Spleen (tissue), 11 donors: Measurements from ENCODE around the gene WDFY4. TPM values are rescaled to one million over a fixed set of nuclear protein-coding genes. Genes with fewer than 3 reads are reported as not detected.

ENCODE experiments used
- DNase-seq: peaks from one replicate; pipeline ENCODE4 v3.0.0-alpha.2; 2020
- H3K27ac ChIP-seq, 8 donors: fragments of 200-600 bp; sonication (generic) in 7 of 8; 1 replicate in 4 of 8; 2 replicates in 4 of 8; pipeline versions ENCODE4 v1.5.0 to v1.8.0; 2016 to 2021; ENCODE audit warnings: inconsistent platforms in 4 of 8, mild to moderate bottlenecking in 4 of 8, moderate library complexity in 1 of 8
- H3K27me3 ChIP-seq, 7 donors: fragments of 200-600 bp; sonication (generic) in 6 of 7; replicated peaks in 1 of 7; 1 replicate in 4 of 7; 2 replicates in 3 of 7; pipeline versions ENCODE4 v1.5.0 to v1.8.0; 2016 to 2021; ENCODE audit warnings: inconsistent platforms in 3 of 7, mild to moderate bottlenecking in 1 of 7
- H3K36me3 ChIP-seq, 6 donors: fragments of 200-600 bp; sonication (generic) in 5 of 6; 1 replicate in 4 of 6; 2 replicates in 2 of 6; pipeline versions ENCODE4 v1.5.0 to v1.8.0; 2016 to 2021; ENCODE audit warnings: inconsistent platforms in 2 of 6
- H3K4me1 ChIP-seq, 6 donors: fragments of 200-600 bp; sonication (generic) in 5 of 6; 1 replicate in 3 of 6; 2 replicates in 3 of 6; pipeline versions ENCODE4 v1.5.0 to v1.8.0; 2016 to 2021; ENCODE audit warnings: inconsistent platforms in 3 of 6
- H3K4me3 ChIP-seq, 8 donors: fragments of 200-600 bp; sonication (generic) in 7 of 8; 1 replicate in 4 of 8; 2 replicates in 4 of 8; pipeline versions ENCODE4 v1.5.0 to v1.8.0; 2016 to 2021; ENCODE audit warnings: inconsistent platforms in 4 of 8, mild to moderate bottlenecking in 4 of 8, moderate library complexity in 2 of 8
- H3K9me3 ChIP-seq, 8 donors: fragments of 200-600 bp; sonication (generic) in 7 of 8; 1 replicate in 4 of 8; 2 replicates in 4 of 8; pipeline versions ENCODE4 v1.5.0 to v1.8.0; 2016 to 2021; ENCODE audit warnings: inconsistent platforms in 4 of 8
- POLR2A ChIP-seq, 3 donors: fragments of 450-650 bp; IDR thresholded peaks; one replicate each; pipeline ENCODE4 v1.5.1; 2017; ENCODE audit warnings: antibody characterized with exemption in 3 of 3, mild to moderate bottlenecking in 1 of 3
- POLR2AphosphoS5 ChIP-seq, 3 donors: sonication (generic); formaldehyde crosslinking; IDR thresholded peaks; one replicate each; pipeline ENCODE4 v1.5.1; 2017; ENCODE audit warnings: antibody characterized with exemption in 3 of 3
- WGBS, 5 donors: extraction: QIAGEN DNeasy Blood & Tissue Kit in 3 of 5; methylation state at CpG; one replicate each; pipeline versions ENCODE4 v1.1.5 to v1.1.7; 2013 to 2018; 5-methylcytosine and 5-hydroxymethylcytosine counted together
- intact Hi-C: fragments of 100-400 bp; cut with DNase I; formaldehyde crosslinking; loops from one replicate; pipeline ENCODE4 v1.15.0; 2023; ENCODE audit warnings: low total_unique reads
- polyA plus RNA-seq, 3 donors: library from polyadenylated mRNA; stranded (reverse); fragments of 200-250 nt; gene quantifications; one replicate each; pipeline ENCODE4 v1.2.1, GENCODE V29; 2013
- total RNA-seq, 7 donors: library from RNA; depleted of rRNA in 3 of 7; stranded (reverse); fragments of >200 nt in 3 of 7; fragmentation: NEBNext Ultra II Directional in 4 of 7; extraction: Animal tissue kit (Norgen Biotek cat#: 25700) in 4 of 7; gene quantifications; one replicate each; pipeline versions ENCODE4 v1.1.0 to v1.2.1, GENCODE V29; 2016 to 2021
- TF ChIP-seq, protein P1 (sequence below), 11 experiments: fragments of 200-600 bp in 7 of 11; fragments of 450-650 bp in 4 of 11; sonication (generic) in 4 of 11; IDR thresholded peaks in 8 of 11; conservative IDR thresholded peaks in 3 of 11; 1 replicate in 7 of 11; 2 replicates in 4 of 11; pipeline versions ENCODE4 v1.4.0 to v1.8.0; 2016 to 2021; ENCODE audit warnings: antibody characterized with exemption in 11 of 11, inconsistent platforms in 4 of 11, mild to moderate bottlenecking in 1 of 11
- donor health status: healthy with polysubstance abuse.
- donor health status: DM: no; HTN: no; CAD: no; lungs with moderate emphysema.
- donor health status: DM: no; HTN: no; CAD: no.
- donor health status: Bipolar disorder and iron deficiency.
- donor health status: healthy.
- donor health status: DM: no; HTN: no; CAD: no.
- donor health status: DM: yes; HTN: yes; CAD: no.

The WDFY4 gene
- total and polyA plus RNA-seq, 10 donors: 31.7 to 120 (median 88.9) TPM

DNA sequence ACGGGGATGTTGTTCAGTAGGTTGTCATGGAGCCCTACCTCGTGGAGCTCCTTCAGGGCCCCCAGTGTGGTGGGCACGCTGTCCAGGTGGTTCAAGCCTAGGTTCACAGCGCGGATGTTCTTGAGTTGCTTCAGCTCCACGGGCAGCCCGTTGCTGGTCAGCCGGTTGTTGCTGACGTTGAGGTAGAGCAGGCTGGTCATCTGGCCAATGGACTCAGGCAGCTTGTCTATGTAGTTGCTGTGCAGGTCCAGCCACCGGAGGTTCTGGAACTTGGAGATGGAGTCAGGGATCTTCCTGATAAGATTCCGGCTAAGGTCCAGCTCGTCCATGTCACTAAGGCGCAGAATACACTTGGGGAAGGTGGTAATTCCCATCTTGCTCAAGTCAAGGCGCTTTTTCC lies 229.0 kb downstream of the WDFY4 start:
- DNase-seq: no peak
- TF ChIP-seq POLR2AphosphoS5 (IDR thresholded peaks at IDR 0.05) (no peak), POLR2A (IDR thresholded peaks at IDR 0.05) (no peak)
- H3K27me3 ChIP-seq: peaks cover 0 to 4% (median 0%) of the 10 kb centered on the region in 7 donors
- intact Hi-C loops: no loop called here
- H3K9me3 ChIP-seq: no peaks in the 10 kb centered on the region
- peaks cover 0 to 85% (median 8%) of the 10 kb centered on the region in 6 donors for H3K36me3 ChIP-seq
- H3K4me1 ChIP-seq: no peaks in the 10 kb centered on the region
- WGBS, 5 donors: 84 to 96% (median 93%) methylated on average over 13 to 14 of the region's 14 CpGs
- H3K4me3 ChIP-seq: no peak overlapping the region
- H3K27ac ChIP-seq: no peak overlapping the region

DNA sequence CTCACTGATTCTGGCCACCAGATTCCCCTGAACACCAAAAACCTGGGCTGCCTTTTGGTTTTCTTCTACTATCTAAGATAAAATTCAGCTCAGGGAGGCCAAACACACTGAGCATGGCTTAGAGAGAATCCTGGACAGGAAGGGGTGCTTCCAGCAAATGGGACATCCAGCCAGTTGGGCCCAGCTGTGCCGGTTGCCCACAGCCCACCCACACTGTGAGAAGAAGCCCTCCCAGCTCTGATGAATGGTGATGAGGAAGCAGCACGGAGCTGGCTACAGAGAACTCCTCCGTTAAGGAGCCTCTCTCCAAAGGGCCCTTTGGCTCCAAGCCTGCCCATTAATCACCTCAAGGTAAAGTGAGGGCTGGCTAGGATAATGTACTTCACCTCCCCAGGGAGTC lies 239.1 kb downstream of the WDFY4 start:
- peaks cover 0 to 22% (median 0%) of the 10 kb centered on the region in 6 donors for H3K36me3 ChIP-seq
- intact Hi-C loops: no loop called here
- WGBS, 5 donors: 41 to 86% (median 61%) methylated on average over 3 of the region's 3 CpGs
- DNase-seq: no peak
- H3K4me3 ChIP-seq: no peak overlapping the region
- H3K9me3 ChIP-seq: no peaks in the 10 kb centered on the region
- H3K4me1 ChIP-seq: no peaks in the 10 kb centered on the region
- no peaks in the 10 kb centered on the region for H3K27me3 ChIP-seq
- no peak overlapping the region for H3K27ac ChIP-seq
- TF ChIP-seq POLR2AphosphoS5 (IDR thresholded peaks at IDR 0.05) (no peak), POLR2A (IDR thresholded peaks at IDR 0.05) (no peak)

DNA sequence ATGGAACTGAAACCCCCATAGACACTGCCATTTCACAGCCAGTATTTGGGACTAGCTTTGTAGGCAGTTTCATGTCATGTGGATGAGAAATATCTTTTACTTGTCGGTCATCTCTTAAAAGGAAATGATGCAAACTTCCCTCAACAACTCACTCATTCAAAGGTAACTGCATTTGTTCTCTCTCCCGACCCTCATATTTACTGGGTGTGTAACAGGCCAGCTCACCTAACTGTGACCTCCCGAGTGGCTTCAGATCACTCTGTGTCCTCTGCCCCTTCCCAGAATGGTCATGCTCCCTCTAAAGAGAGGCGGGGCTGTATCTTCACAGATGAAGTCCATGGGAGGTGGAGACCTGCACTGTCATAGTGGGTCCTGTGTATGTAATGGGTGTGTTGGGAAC lies 240.3 kb downstream of the WDFY4 start:
- intact Hi-C loops: no loop called here
- no peak for DNase-seq
- peaks cover 0 to 30% (median 0%) of the 10 kb centered on the region in 6 donors for H3K36me3 ChIP-seq

DNA sequence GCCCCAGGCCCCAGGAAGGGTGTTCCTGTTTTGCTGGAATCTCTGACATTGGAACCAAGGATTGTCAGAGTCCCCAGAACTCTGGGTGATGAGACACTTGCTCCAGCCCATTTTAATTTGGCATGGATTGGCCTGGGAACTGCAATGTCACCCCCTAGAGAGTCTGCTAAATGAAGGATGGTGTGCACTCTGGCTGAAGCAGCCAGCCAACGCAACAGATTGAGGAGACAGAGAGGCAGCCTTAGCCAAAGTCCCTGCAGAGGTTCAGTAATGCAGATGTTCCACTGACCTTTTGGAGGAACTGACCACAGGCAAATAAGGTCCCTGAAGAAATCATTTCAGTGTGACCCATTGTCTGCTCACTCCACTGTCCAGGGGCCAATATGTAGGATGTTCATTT lies 241.6 kb downstream of the WDFY4 start:
- H3K27me3 ChIP-seq: no peaks in the 10 kb centered on the region
- intact Hi-C loops: no loop called here
- WGBS, 5 donors: 88 to 100% (median 100%) methylated on average over 1 of the region's 1 CpG
- TF ChIP-seq POLR2A (IDR thresholded peaks at IDR 0.05): no peak
- no peak for TF ChIP-seq POLR2AphosphoS5 (IDR thresholded peaks at IDR 0.05)
- TF ChIP-seq, protein P1, sequence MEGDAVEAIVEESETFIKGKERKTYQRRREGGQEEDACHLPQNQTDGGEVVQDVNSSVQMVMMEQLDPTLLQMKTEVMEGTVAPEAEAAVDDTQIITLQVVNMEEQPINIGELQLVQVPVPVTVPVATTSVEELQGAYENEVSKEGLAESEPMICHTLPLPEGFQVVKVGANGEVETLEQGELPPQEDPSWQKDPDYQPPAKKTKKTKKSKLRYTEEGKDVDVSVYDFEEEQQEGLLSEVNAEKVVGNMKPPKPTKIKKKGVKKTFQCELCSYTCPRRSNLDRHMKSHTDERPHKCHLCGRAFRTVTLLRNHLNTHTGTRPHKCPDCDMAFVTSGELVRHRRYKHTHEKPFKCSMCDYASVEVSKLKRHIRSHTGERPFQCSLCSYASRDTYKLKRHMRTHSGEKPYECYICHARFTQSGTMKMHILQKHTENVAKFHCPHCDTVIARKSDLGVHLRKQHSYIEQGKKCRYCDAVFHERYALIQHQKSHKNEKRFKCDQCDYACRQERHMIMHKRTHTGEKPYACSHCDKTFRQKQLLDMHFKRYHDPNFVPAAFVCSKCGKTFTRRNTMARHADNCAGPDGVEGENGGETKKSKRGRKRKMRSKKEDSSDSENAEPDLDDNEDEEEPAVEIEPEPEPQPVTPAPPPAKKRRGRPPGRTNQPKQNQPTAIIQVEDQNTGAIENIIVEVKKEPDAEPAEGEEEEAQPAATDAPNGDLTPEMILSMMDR (IDR thresholded peaks at IDR 0.05 in 8 of 11, conservative IDR thresholded peaks at IDR 0.05 in 3 of 11): no peak
- H3K36me3 ChIP-seq: peaks cover 0 to 34% (median 0%) of the 10 kb centered on the region in 6 donors
- no peak overlapping the region for H3K27ac ChIP-seq
- DNase-seq: no peak
- H3K4me1 ChIP-seq: no peaks in the 10 kb centered on the region
- H3K4me3 ChIP-seq: no peak overlapping the region
- H3K9me3 ChIP-seq: no peaks in the 10 kb centered on the region

More for the DNA sequence above, 240.3 kb downstream of the WDFY4 start:
- Histone ChIP-seq H3K4me1 (no peaks in the 10 kb centered on the region), H3K9me3 (no peaks in the 10 kb centered on the region), H3K27me3 (no peaks in the 10 kb centered on the region), H3K27ac (no peak overlapping the region), H3K4me3 (no peak overlapping the region)
- WGBS, 5 donors: 75 to 92% (median 85%) methylated on average over 4 of the region's 4 CpGs
- TF ChIP-seq, protein P1 (IDR thresholded peaks at IDR 0.05 in 8 of 11, conservative IDR thresholded peaks at IDR 0.05 in 3 of 11): no peak
- TF ChIP-seq POLR2AphosphoS5 (IDR thresholded peaks at IDR 0.05) (no peak), POLR2A (IDR thresholded peaks at IDR 0.05) (no peak)

DNA sequence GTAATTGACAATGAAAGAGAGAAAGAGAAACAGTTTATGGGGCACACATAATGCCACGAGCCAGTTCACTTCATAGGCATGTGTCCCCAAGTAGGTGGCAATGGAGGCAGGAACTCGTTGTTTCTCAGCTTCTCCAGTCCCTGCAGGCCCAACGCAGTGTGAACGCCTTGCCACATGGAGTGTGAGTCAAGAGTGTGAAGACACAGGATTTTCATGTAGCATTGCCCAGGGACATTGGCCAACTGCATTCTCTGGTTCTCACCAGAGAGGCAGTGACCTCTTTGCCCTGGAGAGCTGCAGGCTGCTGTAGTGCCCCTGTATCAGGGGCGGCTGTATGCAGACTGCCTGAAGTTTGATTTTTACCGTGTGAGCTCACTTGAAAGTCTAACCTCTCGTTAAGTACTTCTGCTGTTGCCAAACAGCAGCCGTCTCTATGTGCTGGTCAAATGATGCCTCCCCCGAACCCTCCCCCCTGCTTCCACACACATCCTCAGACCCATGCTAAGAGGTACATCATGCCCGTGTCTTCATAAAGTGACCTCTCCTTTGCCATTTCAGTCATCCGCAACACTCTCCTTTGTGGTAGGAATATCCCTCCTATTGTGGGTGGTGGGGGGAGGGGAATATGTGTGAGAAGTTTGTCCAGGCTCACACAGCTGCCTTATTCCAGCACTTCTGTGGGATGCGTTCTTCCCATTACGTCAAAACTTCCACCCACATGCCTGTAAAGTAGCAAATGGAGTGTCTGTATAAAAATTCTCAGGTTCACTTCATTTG lies 242.3 kb downstream of the WDFY4 start:
- no peak for TF ChIP-seq POLR2A (IDR thresholded peaks at IDR 0.05)
- TF ChIP-seq POLR2AphosphoS5 (IDR thresholded peaks at IDR 0.05): no peak
- TF ChIP-seq, protein P1 (IDR thresholded peaks at IDR 0.05 in 8 of 11, conservative IDR thresholded peaks at IDR 0.05 in 3 of 11): no peak
- Histone ChIP-seq H3K27me3 (no peaks in the 10 kb centered on the region), H3K4me1 (no peaks in the 10 kb centered on the region), H3K27ac (no peak overlapping the region), H3K9me3 (no peaks in the 10 kb centered on the region), H3K4me3 (no peak overlapping the region), H3K36me3 (peaks cover 0 to 34% (median 0%) of the 10 kb centered on the region in 6 donors)
- 75 to 90% (median 84%) methylated on average over 13 of the region's 13 CpGs for WGBS, 5 donors
- intact Hi-C loops: no loop called here
- no peak for DNase-seq
